ENCODE results near the gene B3GNT7. TPM values are rescaled to one million over a fixed set of nuclear protein-coding genes. Genes with fewer than 3 reads are reported as not detected.

B3GNT7 gene
- total RNA-seq, 1 experiment from 2014 or later = 11.0 TPM

DNA sequence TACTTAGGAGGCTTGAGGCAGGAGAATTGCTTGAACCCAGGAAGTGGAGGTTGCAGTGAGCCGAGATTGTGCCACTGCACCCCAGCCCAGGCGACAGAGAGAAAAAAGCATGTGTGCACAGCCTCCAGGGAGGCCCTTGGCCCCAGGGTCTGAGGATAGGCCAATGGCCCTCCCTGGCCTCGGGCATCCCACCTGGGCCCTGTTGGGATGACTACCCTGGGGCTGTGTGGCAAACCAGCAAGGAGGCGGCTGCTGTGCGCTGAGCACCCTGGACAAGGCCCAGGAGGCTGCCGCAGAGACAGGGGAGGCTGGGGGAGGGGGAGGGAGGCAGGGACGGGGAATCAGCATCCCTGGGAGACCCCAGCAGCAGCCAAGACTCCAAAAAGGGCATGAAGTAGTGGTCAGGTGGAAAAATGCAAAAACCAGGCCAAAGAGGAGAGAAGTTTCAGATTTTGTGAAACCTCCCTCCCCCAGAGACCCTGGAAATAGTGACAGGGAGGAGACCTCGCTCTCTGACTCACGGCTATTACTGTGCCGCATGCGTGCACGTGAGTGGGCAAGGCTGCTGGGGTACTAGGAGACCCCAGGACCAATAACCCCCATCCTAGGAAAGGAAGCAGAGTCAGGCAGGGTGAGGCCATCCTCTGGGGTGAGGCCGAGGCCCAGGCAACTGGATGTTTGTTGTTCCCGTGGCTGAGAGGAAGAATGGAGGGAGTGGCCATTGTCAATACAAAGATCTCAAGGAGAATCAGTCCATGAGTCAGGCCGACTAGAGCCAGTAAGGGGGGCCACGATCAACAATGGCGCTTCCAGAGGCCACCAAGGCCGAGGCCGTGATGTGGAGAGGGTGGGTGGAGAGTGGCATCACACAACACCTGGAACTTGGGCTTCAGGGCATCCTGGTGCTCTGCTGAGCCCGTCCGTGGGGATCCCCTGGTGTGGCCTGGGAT, 16.0 kb upstream of the B3GNT7 start:
- ATAC-seq (peak; percentile 65), DNase-seq (peak; percentile 82)
- Histone ChIP-seq H3K9me2 (replicated peaks; ENCODE audit: low read length) (no peaks in the 10 kb centered on the region), H3K4me1 (ENCODE audit: insufficient read depth, low read length) (peaks cover 36% of the 10 kb centered on the region), H3K4me2 (ENCODE audit: low read length) (peak overlapping the region; percentile 30; the same call in 1 of the 2 replicates), H4K20me1 (ENCODE audit: low read length) (no peaks in the 10 kb centered on the region), H3K36me3 (ENCODE audit: low read depth, low read length) (no peaks in the 10 kb centered on the region), H3K27me3 (ENCODE audit: low read length) (no peaks in the 10 kb centered on the region), H3F3A (ENCODE audit: low read length, unreplicated experiment) (no peaks in the 10 kb centered on the region), H3K9ac (ENCODE audit: low read length) (peak overlapping the region; percentile 64), H3K9me3 (ENCODE audit: low read length) (no peaks in the 10 kb centered on the region), H2AFZ (ENCODE audit: low read length) (0 out of 2 replicates have a peak overlapping the region, but pooled peaks have one; percentile 21), H3K27ac (ENCODE audit: low read length) (peak overlapping the region; percentile 87), H3K79me2 (ENCODE audit: low read length) (0 out of 2 replicates have a peak, but pooled peaks cover 3% of the 10 kb centered on the region), H3K4me3 (ENCODE audit: low read length) (no peak overlapping the region)
- BruUV-seq (replicated peaks) = no TSS peak
- intact Hi-C loops (cut with micrococcal nuclease) = no loop called here
- ChIA-PET POLR2A (ENCODE audit: unreplicated experiment) (no interaction called here), CTCF (no interaction called here)
- TF ChIP-seq EZH2phosphoT487 (IDR thresholded peaks at IDR 0.05; ENCODE audit: borderline replicate concordance, low read length) (no peak), EZH2 (IDR thresholded peaks at IDR 0.05; ENCODE audit: low read length, unreplicated experiment) (no peak)
- TF ChIP-seq, protein P1, sequence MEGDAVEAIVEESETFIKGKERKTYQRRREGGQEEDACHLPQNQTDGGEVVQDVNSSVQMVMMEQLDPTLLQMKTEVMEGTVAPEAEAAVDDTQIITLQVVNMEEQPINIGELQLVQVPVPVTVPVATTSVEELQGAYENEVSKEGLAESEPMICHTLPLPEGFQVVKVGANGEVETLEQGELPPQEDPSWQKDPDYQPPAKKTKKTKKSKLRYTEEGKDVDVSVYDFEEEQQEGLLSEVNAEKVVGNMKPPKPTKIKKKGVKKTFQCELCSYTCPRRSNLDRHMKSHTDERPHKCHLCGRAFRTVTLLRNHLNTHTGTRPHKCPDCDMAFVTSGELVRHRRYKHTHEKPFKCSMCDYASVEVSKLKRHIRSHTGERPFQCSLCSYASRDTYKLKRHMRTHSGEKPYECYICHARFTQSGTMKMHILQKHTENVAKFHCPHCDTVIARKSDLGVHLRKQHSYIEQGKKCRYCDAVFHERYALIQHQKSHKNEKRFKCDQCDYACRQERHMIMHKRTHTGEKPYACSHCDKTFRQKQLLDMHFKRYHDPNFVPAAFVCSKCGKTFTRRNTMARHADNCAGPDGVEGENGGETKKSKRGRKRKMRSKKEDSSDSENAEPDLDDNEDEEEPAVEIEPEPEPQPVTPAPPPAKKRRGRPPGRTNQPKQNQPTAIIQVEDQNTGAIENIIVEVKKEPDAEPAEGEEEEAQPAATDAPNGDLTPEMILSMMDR (conservative IDR thresholded peaks at IDR 0.05; ENCODE audit: low read depth, low read length) = no peak

DNA sequence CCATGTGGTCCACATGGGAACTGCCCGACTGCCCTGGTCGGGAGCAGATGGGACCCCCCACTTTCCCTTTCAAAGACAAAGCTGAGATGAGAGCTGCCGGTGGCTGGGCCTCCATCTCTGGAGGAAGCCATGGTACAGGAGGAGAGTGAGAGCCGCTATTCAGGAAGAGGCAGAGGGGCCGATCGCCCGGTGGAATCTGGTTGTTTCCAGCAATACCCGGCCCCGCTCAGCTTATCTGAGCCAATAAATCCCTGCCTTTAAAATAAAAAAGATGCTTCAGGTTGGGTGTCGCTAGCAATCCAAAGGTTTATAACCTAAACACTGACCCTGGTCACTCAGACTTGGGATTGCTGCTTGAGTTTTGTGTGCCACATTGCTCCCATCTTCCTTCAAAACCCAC, 15.2 kb upstream of the B3GNT7 start:
- no peak for ATAC-seq
- H3K9me2 ChIP-seq (replicated peaks; ENCODE audit: low read length) = no peaks in the 10 kb centered on the region
- H3K4me1 ChIP-seq (ENCODE audit: insufficient read depth, low read length) = peaks cover 36% of the 10 kb centered on the region
- POLR2A ChIA-PET (ENCODE audit: unreplicated experiment) = no interaction called here
- intact Hi-C loops (cut with micrococcal nuclease) = no loop called here
- 0 out of 2 replicates have a peak, but pooled peaks cover 3% of the 10 kb centered on the region for H3K79me2 ChIP-seq (ENCODE audit: low read length)
- no peaks in the 10 kb centered on the region for H3K9me3 ChIP-seq (ENCODE audit: low read length)
- DNase-seq = no peak
- H4K20me1 ChIP-seq (ENCODE audit: low read length) = no peaks in the 10 kb centered on the region
- peak overlapping the region; percentile 38; the same call in 1 of the 2 replicates for H3K9ac ChIP-seq (ENCODE audit: low read length)
- CTCF ChIA-PET = no interaction called here
- no peak overlapping the region for H3K4me2 ChIP-seq (ENCODE audit: low read length)
- no TSS peak for BruUV-seq (replicated peaks)
- H3F3A ChIP-seq (ENCODE audit: low read length, unreplicated experiment) = no peaks in the 10 kb centered on the region
- H2AFZ ChIP-seq (ENCODE audit: low read length) = 0 out of 2 replicates have a peak overlapping the region, but pooled peaks have one; percentile 21
- H3K36me3 ChIP-seq (ENCODE audit: low read depth, low read length) = no peaks in the 10 kb centered on the region
- H3K27ac ChIP-seq (ENCODE audit: low read length) = peak overlapping the region; percentile 87
- H3K27me3 ChIP-seq (ENCODE audit: low read length) = no peaks in the 10 kb centered on the region
- TF ChIP-seq, protein P1 (conservative IDR thresholded peaks at IDR 0.05; ENCODE audit: low read depth, low read length) = no peak
- TF ChIP-seq EZH2 (IDR thresholded peaks at IDR 0.05; ENCODE audit: low read length, unreplicated experiment) = no peak
- no peak for TF ChIP-seq EZH2phosphoT487 (IDR thresholded peaks at IDR 0.05; ENCODE audit: borderline replicate concordance, low read length)
- no peak overlapping the region for H3K4me3 ChIP-seq (ENCODE audit: low read length)
